ENCODE data around the gene PIP4P1.

DNA sequence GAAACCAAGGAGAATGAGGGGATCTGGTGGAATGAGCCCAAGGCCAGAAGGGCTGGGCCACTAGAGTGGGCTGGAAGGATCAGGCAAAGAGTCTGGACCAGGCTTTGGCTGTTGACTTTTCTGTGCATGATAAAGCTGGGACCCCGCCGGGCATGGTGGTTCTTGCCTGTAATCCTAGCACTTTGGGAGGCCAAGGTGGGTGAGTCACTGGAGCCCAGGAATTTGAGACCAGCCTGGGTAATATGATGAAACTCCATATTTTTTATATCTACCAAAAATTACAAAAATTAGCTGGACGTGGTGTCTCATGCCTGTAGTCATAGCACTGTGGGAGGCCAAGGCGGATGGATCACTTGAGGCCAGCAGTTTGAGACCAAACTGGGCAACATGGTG is 24.9 kb downstream of the PIP4P1 start:
- TF ChIP-seq POLR2A (IDR thresholded peaks at IDR 0.05) = no peak
- TF ChIP-seq, protein P1, sequence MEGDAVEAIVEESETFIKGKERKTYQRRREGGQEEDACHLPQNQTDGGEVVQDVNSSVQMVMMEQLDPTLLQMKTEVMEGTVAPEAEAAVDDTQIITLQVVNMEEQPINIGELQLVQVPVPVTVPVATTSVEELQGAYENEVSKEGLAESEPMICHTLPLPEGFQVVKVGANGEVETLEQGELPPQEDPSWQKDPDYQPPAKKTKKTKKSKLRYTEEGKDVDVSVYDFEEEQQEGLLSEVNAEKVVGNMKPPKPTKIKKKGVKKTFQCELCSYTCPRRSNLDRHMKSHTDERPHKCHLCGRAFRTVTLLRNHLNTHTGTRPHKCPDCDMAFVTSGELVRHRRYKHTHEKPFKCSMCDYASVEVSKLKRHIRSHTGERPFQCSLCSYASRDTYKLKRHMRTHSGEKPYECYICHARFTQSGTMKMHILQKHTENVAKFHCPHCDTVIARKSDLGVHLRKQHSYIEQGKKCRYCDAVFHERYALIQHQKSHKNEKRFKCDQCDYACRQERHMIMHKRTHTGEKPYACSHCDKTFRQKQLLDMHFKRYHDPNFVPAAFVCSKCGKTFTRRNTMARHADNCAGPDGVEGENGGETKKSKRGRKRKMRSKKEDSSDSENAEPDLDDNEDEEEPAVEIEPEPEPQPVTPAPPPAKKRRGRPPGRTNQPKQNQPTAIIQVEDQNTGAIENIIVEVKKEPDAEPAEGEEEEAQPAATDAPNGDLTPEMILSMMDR (IDR thresholded peaks at IDR 0.05) = no peak

Measured in sigmoid colon (tissue), 3 donors.